Measurements from ENCODE around the gene GPSM3. TPM values are rescaled to one million over a fixed set of nuclear protein-coding genes. Genes with fewer than 3 reads are reported as not detected.
"Not testable (repeated sequence)": the region's sequence is repeated elsewhere in the genome, so short reads cannot be mapped to it uniquely, and the experiment has no call there.

GPSM3 gene
- total and polyA plus RNA-seq, 3 experiments from 2014 or later = 82.0 to 136 (median 89.5) TPM

- H3K36me3 Mint-ChIP-seq = no peaks in the 10 kb centered on the region
- ChIA-PET CTCF (no interaction called here), POLR2A (no interaction called here)
- Histone ChIP-seq H3K9me3 (ENCODE audit: low read length) (no peaks in the 10 kb centered on the region), H3K36me3 (ENCODE audit: insufficient read depth, low read length) (no peaks in the 10 kb centered on the region), H3K27me3 (ENCODE audit: insufficient read depth, low read length, poor library complexity, severe bottlenecking) (no peaks in the 10 kb centered on the region), H3K27ac (ENCODE audit: low read depth, low read length) (no peak overlapping the region), H3K4me1 (ENCODE audit: insufficient read depth, low read length) (no peaks in the 10 kb centered on the region), H3K4me3 (ENCODE audit: low read length) (no peak overlapping the region)
- H3K27me3 Mint-ChIP-seq = no peaks in the 10 kb centered on the region
- H3K27ac Mint-ChIP-seq = peak overlapping the region in 6 of 8 donors; percentile 31 to 91 (median 67)
- peaks cover 5 to 7% (median 6%) of the 10 kb centered on the region in 3 donors for H3K4me1 Mint-ChIP-seq
- no peaks in the 10 kb centered on the region for H3K9me3 Mint-ChIP-seq
- H3K4me3 Mint-ChIP-seq = peak overlapping the region in 1 of 7 donors; percentile 66
- no peak for DNase-seq
Measured at GRCh38 chr6:32212076-32212760, 19.8 kb upstream of the GPSM3 start.

GRCh38 chr6:32211432-32211831 is 19.0 kb upstream of the GPSM3 start:
- not testable (repeated sequence) for H3K36me3 Mint-ChIP-seq

GRCh38 chr6:32210191-32210601 is 17.8 kb upstream of the GPSM3 start:
- no peak for DNase-seq
- Histone ChIP-seq H3K4me3 (ENCODE audit: low read length) (no peak overlapping the region), H3K27me3 (ENCODE audit: insufficient read depth, low read length, poor library complexity, severe bottlenecking) (no peaks in the 10 kb centered on the region), H3K9me3 (ENCODE audit: low read length) (no peaks in the 10 kb centered on the region), H3K27ac (ENCODE audit: low read depth, low read length) (no peak overlapping the region), H3K4me1 (ENCODE audit: insufficient read depth, low read length) (no peaks in the 10 kb centered on the region), H3K36me3 (ENCODE audit: insufficient read depth, low read length) (no peaks in the 10 kb centered on the region)
- H3K9me3 Mint-ChIP-seq = no peaks in the 10 kb centered on the region
- POLR2A ChIA-PET = interaction anchor here (0.6 kb wide), 1 partner anchor 685 kb away, joined by 8 read pairs; no protein-coding TSS in a partner anchor
- CTCF ChIA-PET = no interaction called here
- H3K4me3 Mint-ChIP-seq = no peak overlapping the region
- peak overlapping the region in 5 of 8 donors; percentile 18 to 86 (median 29) for H3K27ac Mint-ChIP-seq
- peaks cover 5 to 7% (median 6%) of the 10 kb centered on the region in 3 donors for H3K4me1 Mint-ChIP-seq
- H3K27me3 Mint-ChIP-seq = no peaks in the 10 kb centered on the region
- H3K36me3 Mint-ChIP-seq = no peaks in the 10 kb centered on the region

More at GRCh38 chr6:32211432-32211831, 19.0 kb upstream of the GPSM3 start:
- H3K4me3 Mint-ChIP-seq; H3K27ac ChIP-seq (ENCODE audit: low read depth, low read length); H3K36me3 ChIP-seq (ENCODE audit: insufficient read depth, low read length); H3K4me1 ChIP-seq (ENCODE audit: insufficient read depth, low read length); H3K27me3 Mint-ChIP-seq; POLR2A ChIA-PET; H3K27ac Mint-ChIP-seq; H3K27me3 ChIP-seq (ENCODE audit: insufficient read depth, low read length, poor library complexity, severe bottlenecking); H3K4me1 Mint-ChIP-seq; DNase-seq; CTCF ChIA-PET; H3K9me3 Mint-ChIP-seq; H3K9me3 ChIP-seq (ENCODE audit: low read length); H3K4me3 ChIP-seq (ENCODE audit: low read length): not testable (repeated sequence)

- Histone ChIP-seq H3K36me3 (ENCODE audit: insufficient read depth, low read length) (no peaks in the 10 kb centered on the region), H3K27ac (ENCODE audit: low read depth, low read length) (no peak overlapping the region), H3K9me3 (ENCODE audit: low read length) (no peaks in the 10 kb centered on the region), H3K4me1 (ENCODE audit: insufficient read depth, low read length) (no peaks in the 10 kb centered on the region), H3K4me3 (ENCODE audit: low read length) (no peak overlapping the region), H3K27me3 (ENCODE audit: insufficient read depth, low read length, poor library complexity, severe bottlenecking) (no peaks in the 10 kb centered on the region)
- Mint-ChIP-seq H3K9me3 (no peaks in the 10 kb centered on the region), H3K4me1 (peaks cover 5 to 7% (median 6%) of the 10 kb centered on the region in 3 donors), H3K27ac (no peak overlapping the region), H3K36me3 (no peaks in the 10 kb centered on the region), H3K27me3 (peaks cover 0 to 3% of the 10 kb centered on the region in 2 donors), H3K4me3 (no peak overlapping the region)
- no peak for DNase-seq
- ChIA-PET POLR2A (no interaction called here), CTCF (no interaction called here)
Measured at GRCh38 chr6:32208996-32209395, 16.6 kb upstream of the GPSM3 start.

GRCh38 chr6:32204268-32204715 is 11.8 kb upstream of the GPSM3 start:
- no peaks in the 10 kb centered on the region for H3K36me3 ChIP-seq (ENCODE audit: insufficient read depth, low read length)
- H3K9me3 ChIP-seq (ENCODE audit: low read length) = no peaks in the 10 kb centered on the region
- H3K36me3 Mint-ChIP-seq = no peaks in the 10 kb centered on the region
- H3K27me3 Mint-ChIP-seq = peaks cover 3 to 11% of the 10 kb centered on the region in 2 donors
- H3K4me1 ChIP-seq (ENCODE audit: insufficient read depth, low read length) = no peaks in the 10 kb centered on the region
- no peaks in the 10 kb centered on the region for H3K9me3 Mint-ChIP-seq
- H3K27ac ChIP-seq (ENCODE audit: low read depth, low read length) = no peak overlapping the region
- ChIA-PET POLR2A (no interaction called here), CTCF (interaction anchor here (1.1 to 1.4 kb wide), 2 partner anchors 29 to 634 kb away, joined by 3 read pairs; partner anchors contain the start of gene TAP2)
- no peak for DNase-seq
- H3K4me1 Mint-ChIP-seq = no peaks in the 10 kb centered on the region
- no peak overlapping the region for H3K27ac Mint-ChIP-seq
- H3K4me3 ChIP-seq (ENCODE audit: low read length) = no peak overlapping the region
- no peaks in the 10 kb centered on the region for H3K27me3 ChIP-seq (ENCODE audit: insufficient read depth, low read length, poor library complexity, severe bottlenecking)
- H3K4me3 Mint-ChIP-seq = no peak overlapping the region

- Histone ChIP-seq H3K9me3 (ENCODE audit: low read length) (no peaks in the 10 kb centered on the region), H3K27me3 (ENCODE audit: insufficient read depth, low read length, poor library complexity, severe bottlenecking) (no peaks in the 10 kb centered on the region), H3K4me1 (ENCODE audit: insufficient read depth, low read length) (no peaks in the 10 kb centered on the region), H3K27ac (ENCODE audit: low read depth, low read length) (no peak overlapping the region), H3K4me3 (ENCODE audit: low read length) (no peak overlapping the region), H3K36me3 (ENCODE audit: insufficient read depth, low read length) (no peaks in the 10 kb centered on the region)
- ChIA-PET CTCF (interaction anchor here (0.6 to 1.4 kb wide), 3 partner anchors 30 to 1924 kb away, joined by 3 read pairs; partner anchors contain the start of gene TAP2), POLR2A (no interaction called here)
- H3K9me3 Mint-ChIP-seq = no peaks in the 10 kb centered on the region
- H3K4me1 Mint-ChIP-seq = no peaks in the 10 kb centered on the region
- no peak overlapping the region for H3K27ac Mint-ChIP-seq
- no peaks in the 10 kb centered on the region for H3K36me3 Mint-ChIP-seq
- peaks cover 3 to 11% of the 10 kb centered on the region in 2 donors for H3K27me3 Mint-ChIP-seq
- DNase-seq = no peak
- H3K4me3 Mint-ChIP-seq = no peak overlapping the region
Measured at GRCh38 chr6:32203426-32204267, 11.2 kb upstream of the GPSM3 start.

GRCh38 chr6:32202186-32202585 is 9.7 kb upstream of the GPSM3 start:
- H3K4me3 ChIP-seq (ENCODE audit: low read length) = no peak overlapping the region
- ChIA-PET CTCF (no interaction called here), POLR2A (no interaction called here)
- H3K4me1 ChIP-seq (ENCODE audit: insufficient read depth, low read length) = no peaks in the 10 kb centered on the region
- Mint-ChIP-seq H3K27ac (no peak overlapping the region), H3K27me3 (peaks cover 3 to 11% of the 10 kb centered on the region in 2 donors), H3K36me3 (no peaks in the 10 kb centered on the region), H3K4me3 (no peak overlapping the region), H3K4me1 (no peaks in the 10 kb centered on the region), H3K9me3 (no peaks in the 10 kb centered on the region)
- no peak for DNase-seq
- no peak overlapping the region for H3K27ac ChIP-seq (ENCODE audit: low read depth, low read length)
- H3K27me3 ChIP-seq (ENCODE audit: insufficient read depth, low read length, poor library complexity, severe bottlenecking) = no peaks in the 10 kb centered on the region
- H3K9me3 ChIP-seq (ENCODE audit: low read length) = no peaks in the 10 kb centered on the region
- no peaks in the 10 kb centered on the region for H3K36me3 ChIP-seq (ENCODE audit: insufficient read depth, low read length)
